ENCODE data around the gene KRT83.

Gene KRT83

GRCh38 chr12:52323001-52323400, 1.8 kb upstream of the KRT83 start:
- H3K27me3 ChIP-seq (ENCODE audit: insufficient read depth, low read length, poor library complexity, severe bottlenecking) = no peaks in the 10 kb centered on the region
- TF ChIP-seq EZH2phosphoT487 (IDR thresholded peaks at IDR 0.05; ENCODE audit: borderline replicate concordance) (no peak), CTCF (conservative IDR thresholded peaks at IDR 0.05; ENCODE audit: low read length) (no peak)

GRCh38 chr12:52322069-52322468, 871 bp upstream of the KRT83 start:
- Histone ChIP-seq H3K9me3 (ENCODE audit: insufficient read depth, low read depth, low read length) (no peaks in the 10 kb centered on the region), H3F3A (ENCODE audit: low read depth) (no peaks in the 10 kb centered on the region), H3K27me3 (ENCODE audit: insufficient read depth, low read length, poor library complexity, severe bottlenecking) (no peaks in the 10 kb centered on the region), H3K9ac (ENCODE audit: low read depth, low read length, poor library complexity, severe bottlenecking) (no peak overlapping the region), H3K4me3 (ENCODE audit: low read length, poor library complexity, severe bottlenecking) (no peak overlapping the region), H3K4me2 (ENCODE audit: low read depth, low read length, poor library complexity, severe bottlenecking) (no peak overlapping the region), H3K36me3 (ENCODE audit: insufficient read depth, low read length) (no peaks in the 10 kb centered on the region), H4K20me1 (ENCODE audit: insufficient read depth, low read length, poor library complexity, severe bottlenecking) (no peaks in the 10 kb centered on the region), H3K79me2 (ENCODE audit: insufficient read depth, low read length) (no peaks in the 10 kb centered on the region), H3K4me1 (ENCODE audit: insufficient read depth, low read length, poor library complexity, severe bottlenecking) (peaks cover 5% of the 10 kb centered on the region), H3K9me2 (replicated peaks; ENCODE audit: low read depth, low read length) (no peaks in the 10 kb centered on the region), H2AFZ (ENCODE audit: low read length) (no peak overlapping the region)
- TF ChIP-seq EZH2phosphoT487 (IDR thresholded peaks at IDR 0.05; ENCODE audit: borderline replicate concordance) (no peak), CTCF (conservative IDR thresholded peaks at IDR 0.05; ENCODE audit: low read length) (no peak)

More at GRCh38 chr12:52323001-52323400, 1.8 kb upstream of the KRT83 start:
- Histone ChIP-seq H3K4me1 (ENCODE audit: insufficient read depth, low read length, poor library complexity, severe bottlenecking) (peaks cover 5% of the 10 kb centered on the region), H3K9me2 (replicated peaks; ENCODE audit: low read depth, low read length) (no peaks in the 10 kb centered on the region), H4K20me1 (ENCODE audit: insufficient read depth, low read length, poor library complexity, severe bottlenecking) (no peaks in the 10 kb centered on the region), H3K4me2 (ENCODE audit: low read depth, low read length, poor library complexity, severe bottlenecking) (no peak overlapping the region), H3K36me3 (ENCODE audit: insufficient read depth, low read length) (no peaks in the 10 kb centered on the region), H3K9me3 (ENCODE audit: insufficient read depth, low read depth, low read length) (no peaks in the 10 kb centered on the region), H3K79me2 (ENCODE audit: insufficient read depth, low read length) (no peaks in the 10 kb centered on the region), H3K4me3 (ENCODE audit: low read length, poor library complexity, severe bottlenecking) (no peak overlapping the region), H3K9ac (ENCODE audit: low read depth, low read length, poor library complexity, severe bottlenecking) (no peak overlapping the region), H2AFZ (ENCODE audit: low read length) (no peak overlapping the region), H3F3A (ENCODE audit: low read depth) (no peaks in the 10 kb centered on the region)

- H4K20me1 ChIP-seq (ENCODE audit: insufficient read depth, low read length, poor library complexity, severe bottlenecking) = no peaks in the 10 kb centered on the region
- no peaks in the 10 kb centered on the region for H3K27me3 ChIP-seq (ENCODE audit: insufficient read depth, low read length, poor library complexity, severe bottlenecking)
- TF ChIP-seq CTCF (conservative IDR thresholded peaks at IDR 0.05; ENCODE audit: low read length) (no peak), EZH2phosphoT487 (IDR thresholded peaks at IDR 0.05; ENCODE audit: borderline replicate concordance) (no peak)
These were observed 220 bp upstream of the KRT83 start for GRCh38 chr12:52321418-52321817.

More at GRCh38 chr12:52321418-52321817, 220 bp upstream of the KRT83 start:
- Histone ChIP-seq H3K4me1 (ENCODE audit: insufficient read depth, low read length, poor library complexity, severe bottlenecking) (peaks cover 5% of the 10 kb centered on the region), H3K9me2 (replicated peaks; ENCODE audit: low read depth, low read length) (no peaks in the 10 kb centered on the region), H3K79me2 (ENCODE audit: insufficient read depth, low read length) (no peaks in the 10 kb centered on the region), H3F3A (ENCODE audit: low read depth) (no peaks in the 10 kb centered on the region), H3K36me3 (ENCODE audit: insufficient read depth, low read length) (no peaks in the 10 kb centered on the region), H3K9ac (ENCODE audit: low read depth, low read length, poor library complexity, severe bottlenecking) (no peak overlapping the region), H3K9me3 (ENCODE audit: insufficient read depth, low read depth, low read length) (no peaks in the 10 kb centered on the region), H2AFZ (ENCODE audit: low read length) (no peak overlapping the region), H3K4me3 (ENCODE audit: low read length, poor library complexity, severe bottlenecking) (no peak overlapping the region), H3K4me2 (ENCODE audit: low read depth, low read length, poor library complexity, severe bottlenecking) (no peak overlapping the region)

All from Loucy (cell line).